ENCODE measurements around the gene APIP. TPM values are rescaled to one million over a fixed set of nuclear protein-coding genes. Genes with fewer than 3 reads are reported as not detected.

Gene APIP
- total RNA-seq, 1 experiment from 2014 or later, result 31.3 TPM

DNA sequence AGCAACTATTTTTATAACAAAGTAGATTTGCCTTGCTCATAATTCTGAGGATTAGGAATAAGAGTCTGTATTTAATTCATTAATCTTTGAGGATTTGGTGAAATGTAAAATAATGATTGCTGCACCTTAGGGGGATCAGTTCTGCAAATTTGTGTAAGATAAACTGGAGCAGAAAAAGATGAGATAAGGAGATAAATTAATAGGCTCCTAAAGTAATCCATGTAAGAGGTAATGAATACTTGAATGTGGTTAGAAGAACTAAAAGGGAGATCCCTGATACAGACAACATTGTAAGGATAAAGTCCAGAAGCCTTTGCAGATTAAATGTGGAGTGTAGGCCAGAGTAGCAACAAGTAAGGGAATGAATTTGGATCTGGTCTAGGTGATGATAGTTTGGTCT lies 45.9 kb upstream of the APIP start:
- no peak overlapping the region for H3K4me2 ChIP-seq (ENCODE audit: insufficient read depth, insufficient read length, low read length)
- H3K23me2 ChIP-seq (ENCODE audit: insufficient read length, low read depth, low read length, poor library complexity, severe bottlenecking), result no peaks in the 10 kb centered on the region
- H3K14ac ChIP-seq (ENCODE audit: insufficient read depth, low read length), result no peak overlapping the region
- H2AK5ac ChIP-seq (ENCODE audit: insufficient read length, low read length), result no peak overlapping the region
- H4K5ac ChIP-seq (ENCODE audit: insufficient read length, low read depth, low read length), result no peak overlapping the region
- no peaks in the 10 kb centered on the region for H3K79me2 ChIP-seq (ENCODE audit: insufficient read depth, low read length)
- no peaks in the 10 kb centered on the region for H3K79me1 ChIP-seq (ENCODE audit: insufficient read depth, low read depth, low read length, poor library complexity, severe bottlenecking)
- peaks cover under 1 to 1% of the 10 kb centered on the region in 2 experiments for H3K4me1 Mint-ChIP-seq
- H3K4me1 ChIP-seq (ENCODE audit: insufficient read depth, low read length), result no peaks in the 10 kb centered on the region
- no peak overlapping the region for H4K91ac ChIP-seq (ENCODE audit: insufficient read length, low read depth, low read length)
- no peak overlapping the region for H3K27ac Mint-ChIP-seq
- no peak overlapping the region for H3K56ac ChIP-seq (ENCODE audit: insufficient read length, low read depth, low read length)
- no peak overlapping the region for H3T11ph ChIP-seq (ENCODE audit: low read length)
- no peak overlapping the region for H2BK15ac ChIP-seq (ENCODE audit: low read depth, low read length)
- no peaks in the 10 kb centered on the region for H3K27me3 ChIP-seq (ENCODE audit: insufficient read depth, low read length)
- H2BK20ac ChIP-seq (ENCODE audit: low read depth, low read length, poor library complexity, severe bottlenecking), result no peak overlapping the region
- H3K4ac ChIP-seq (ENCODE audit: low read depth, low read length), result no peak overlapping the region
- H2AFZ ChIP-seq (ENCODE audit: low read length), result no peak overlapping the region
- no peak overlapping the region for H3K18ac ChIP-seq (ENCODE audit: insufficient read length, low read depth, low read length)
- TF ChIP-seq, protein P1, sequence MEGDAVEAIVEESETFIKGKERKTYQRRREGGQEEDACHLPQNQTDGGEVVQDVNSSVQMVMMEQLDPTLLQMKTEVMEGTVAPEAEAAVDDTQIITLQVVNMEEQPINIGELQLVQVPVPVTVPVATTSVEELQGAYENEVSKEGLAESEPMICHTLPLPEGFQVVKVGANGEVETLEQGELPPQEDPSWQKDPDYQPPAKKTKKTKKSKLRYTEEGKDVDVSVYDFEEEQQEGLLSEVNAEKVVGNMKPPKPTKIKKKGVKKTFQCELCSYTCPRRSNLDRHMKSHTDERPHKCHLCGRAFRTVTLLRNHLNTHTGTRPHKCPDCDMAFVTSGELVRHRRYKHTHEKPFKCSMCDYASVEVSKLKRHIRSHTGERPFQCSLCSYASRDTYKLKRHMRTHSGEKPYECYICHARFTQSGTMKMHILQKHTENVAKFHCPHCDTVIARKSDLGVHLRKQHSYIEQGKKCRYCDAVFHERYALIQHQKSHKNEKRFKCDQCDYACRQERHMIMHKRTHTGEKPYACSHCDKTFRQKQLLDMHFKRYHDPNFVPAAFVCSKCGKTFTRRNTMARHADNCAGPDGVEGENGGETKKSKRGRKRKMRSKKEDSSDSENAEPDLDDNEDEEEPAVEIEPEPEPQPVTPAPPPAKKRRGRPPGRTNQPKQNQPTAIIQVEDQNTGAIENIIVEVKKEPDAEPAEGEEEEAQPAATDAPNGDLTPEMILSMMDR (conservative IDR thresholded peaks at IDR 0.05), result no peak
- H3K9me3 ChIP-seq (ENCODE audit: control insufficient read depth, low read depth, low read length), result no peaks in the 10 kb centered on the region
- H3K9me3 Mint-ChIP-seq, result no peaks in the 10 kb centered on the region
- peaks cover 6 to 29% (median 7%) of the 10 kb centered on the region in 3 experiments; a peak in 6 of 7 replicates for H3K36me3 Mint-ChIP-seq (ENCODE audit: insufficient read depth in 1 of 3, low read depth in 3 of 3)
- no peak overlapping the region for H3K23ac ChIP-seq (ENCODE audit: insufficient read length, low read depth, low read length)
- no peak overlapping the region for H2BK120ac ChIP-seq (ENCODE audit: low read depth, low read length, poor library complexity, severe bottlenecking)
- DNase-seq, result no peak
- no peak overlapping the region for H3K9ac ChIP-seq (ENCODE audit: extremely low read depth, insufficient read length, low read length)
- H3K27me3 Mint-ChIP-seq (ENCODE audit: low read depth), result no peaks in the 10 kb centered on the region
- H3K27ac ChIP-seq (ENCODE audit: insufficient read length, low read depth, low read length), result no peak overlapping the region
- H4K8ac ChIP-seq (replicated peaks; ENCODE audit: insufficient read length, low read depth, low read length), result no peak overlapping the region
- H2BK5ac ChIP-seq (ENCODE audit: insufficient read length, low read length), result no peak overlapping the region
- H4K20me1 ChIP-seq (ENCODE audit: control insufficient read depth, insufficient read depth, insufficient read length), result no peaks in the 10 kb centered on the region
- no peak overlapping the region for H2BK12ac ChIP-seq (ENCODE audit: insufficient read length, low read depth, low read length)
- H3K4me3 Mint-ChIP-seq, result no peak overlapping the region
